ENCODE data around the gene TNRC18. TPM values are rescaled to one million over a fixed set of nuclear protein-coding genes. Genes with fewer than 3 reads are reported as not detected.

TNRC18 gene
- total and polyA plus RNA-seq, 9 donors: 48.6 to 153 (median 91.8) TPM

GRCh38 chr7:5452937-5453540 is 29.4 kb upstream of the TNRC18 start:
- no peaks in the 10 kb centered on the region for H3K36me3 ChIP-seq
- H3K4me1 ChIP-seq (ENCODE audit: insufficient read depth): peaks cover 6% of the 10 kb centered on the region
- H3K27me3 ChIP-seq: no peaks in the 10 kb centered on the region
- peak in 3 of 5 donors; percentile 58 to 68 (median 61) for DNase-seq
- WGBS, 3 donors: 58 to 63% (median 61%) methylated on average over 14 of the region's 14 CpGs
- H3K9me3 ChIP-seq: no peaks in the 10 kb centered on the region
- TF ChIP-seq EP300 (IDR thresholded peaks at IDR 0.05): no peak
- no peak for TF ChIP-seq POLR2A (IDR thresholded peaks at IDR 0.05)
- TF ChIP-seq, protein P1, sequence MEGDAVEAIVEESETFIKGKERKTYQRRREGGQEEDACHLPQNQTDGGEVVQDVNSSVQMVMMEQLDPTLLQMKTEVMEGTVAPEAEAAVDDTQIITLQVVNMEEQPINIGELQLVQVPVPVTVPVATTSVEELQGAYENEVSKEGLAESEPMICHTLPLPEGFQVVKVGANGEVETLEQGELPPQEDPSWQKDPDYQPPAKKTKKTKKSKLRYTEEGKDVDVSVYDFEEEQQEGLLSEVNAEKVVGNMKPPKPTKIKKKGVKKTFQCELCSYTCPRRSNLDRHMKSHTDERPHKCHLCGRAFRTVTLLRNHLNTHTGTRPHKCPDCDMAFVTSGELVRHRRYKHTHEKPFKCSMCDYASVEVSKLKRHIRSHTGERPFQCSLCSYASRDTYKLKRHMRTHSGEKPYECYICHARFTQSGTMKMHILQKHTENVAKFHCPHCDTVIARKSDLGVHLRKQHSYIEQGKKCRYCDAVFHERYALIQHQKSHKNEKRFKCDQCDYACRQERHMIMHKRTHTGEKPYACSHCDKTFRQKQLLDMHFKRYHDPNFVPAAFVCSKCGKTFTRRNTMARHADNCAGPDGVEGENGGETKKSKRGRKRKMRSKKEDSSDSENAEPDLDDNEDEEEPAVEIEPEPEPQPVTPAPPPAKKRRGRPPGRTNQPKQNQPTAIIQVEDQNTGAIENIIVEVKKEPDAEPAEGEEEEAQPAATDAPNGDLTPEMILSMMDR (IDR thresholded peaks at IDR 0.05): no peak
- intact Hi-C loops (cut with DNase I): loop anchor here (5.0 to 10.0 kb wide), 4 partner anchors 88 to 218 kb away; no protein-coding TSS in a partner anchor
- H3K27ac ChIP-seq: no peak overlapping the region
- H3K4me3 ChIP-seq: no peak overlapping the region

DNA sequence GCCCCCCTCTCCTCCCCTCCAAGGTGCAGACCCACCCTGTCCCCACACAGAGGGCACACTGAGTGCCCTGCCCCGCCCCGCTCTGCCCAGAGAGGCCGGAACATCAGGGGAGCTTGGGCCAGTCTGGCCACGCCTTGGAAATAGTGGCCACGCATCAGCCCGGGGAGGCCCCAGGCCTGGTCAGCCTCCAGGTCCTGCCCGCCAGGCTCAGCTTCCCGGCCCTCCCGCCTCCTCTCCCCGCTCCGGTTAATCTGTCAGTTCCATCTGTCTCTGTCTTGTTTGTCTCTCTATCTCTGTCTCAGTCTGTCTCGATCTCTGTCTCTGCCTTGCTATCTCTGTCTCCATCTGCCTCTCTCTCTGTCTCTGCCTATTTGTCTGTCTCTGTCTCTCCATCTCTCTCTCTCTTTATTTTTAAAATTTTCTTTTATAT is 28.9 kb upstream of the TNRC18 start:
- no peaks in the 10 kb centered on the region for H3K9me3 ChIP-seq
- no peaks in the 10 kb centered on the region for H3K36me3 ChIP-seq
- H3K4me3 ChIP-seq: no peak overlapping the region
- TF ChIP-seq EP300 (IDR thresholded peaks at IDR 0.05) (no peak), POLR2A (IDR thresholded peaks at IDR 0.05) (no peak)
- TF ChIP-seq, protein P1 (IDR thresholded peaks at IDR 0.05): no peak
- H3K27ac ChIP-seq: no peak overlapping the region
- no peaks in the 10 kb centered on the region for H3K27me3 ChIP-seq
- intact Hi-C loops (cut with DNase I): loop anchor here (5.0 to 10.0 kb wide), 4 partner anchors 88 to 218 kb away; no protein-coding TSS in a partner anchor
- peaks cover 2% of the 10 kb centered on the region for H3K4me1 ChIP-seq (ENCODE audit: insufficient read depth)
- peak in 1 of 5 donors; percentile 32 for DNase-seq
- WGBS, 3 donors: 78 to 90% (median 83%) methylated on average over 12 of the region's 12 CpGs

- no peak overlapping the region for H3K27ac ChIP-seq
- 72 to 81% (median 78%) methylated on average over 13 of the region's 13 CpGs for WGBS, 3 donors
- no peak overlapping the region for H3K4me3 ChIP-seq
- no peaks in the 10 kb centered on the region for H3K27me3 ChIP-seq
- no peaks in the 10 kb centered on the region for H3K9me3 ChIP-seq
- peaks cover 2% of the 10 kb centered on the region for H3K4me1 ChIP-seq (ENCODE audit: insufficient read depth)
- intact Hi-C loops (cut with DNase I): loop anchor here (5.0 to 10.0 kb wide), 4 partner anchors 87 to 217 kb away; no protein-coding TSS in a partner anchor
- no peaks in the 10 kb centered on the region for H3K36me3 ChIP-seq
- no peak for DNase-seq
- TF ChIP-seq EP300 (IDR thresholded peaks at IDR 0.05) (no peak), POLR2A (IDR thresholded peaks at IDR 0.05) (no peak)
- TF ChIP-seq, protein P1 (IDR thresholded peaks at IDR 0.05): no peak
Observed at GRCh38 chr7:5451391-5451790, 27.8 kb upstream of the TNRC18 start.

- peak; percentile 64 to 82 (median 78) for DNase-seq
- no peak for TF ChIP-seq POLR2A (IDR thresholded peaks at IDR 0.05)
- TF ChIP-seq, protein P1 (IDR thresholded peaks at IDR 0.05): peak; percentile 62 to 81 (median 77)
- 18 to 23% (median 22%) methylated on average over 19 of the region's 19 CpGs for WGBS, 3 donors
- Histone ChIP-seq H3K9me3 (no peaks in the 10 kb centered on the region), H3K36me3 (no peaks in the 10 kb centered on the region), H3K4me1 (ENCODE audit: insufficient read depth) (peaks cover 5% of the 10 kb centered on the region), H3K27ac (no peak overlapping the region), H3K27me3 (no peaks in the 10 kb centered on the region), H3K4me3 (no peak overlapping the region)
- intact Hi-C loops (cut with DNase I): loop anchor here (5.0 to 10.0 kb wide), 4 partner anchors 86 to 216 kb away; no protein-coding TSS in a partner anchor
Observed at GRCh38 chr7:5450549-5451327, 27.1 kb upstream of the TNRC18 start.
